IMR-90 (cell line): ENCODE data around the gene TSSC4. TPM values are rescaled to one million over a fixed set of nuclear protein-coding genes. Genes with fewer than 3 reads are reported as not detected.

ENCODE experiments used
- ATAC-seq: fragments of 200-7000 bp; cut with Tn5 transposase; 2 replicates; pipeline ENCODE4 v1.9.1; 2020; ENCODE audit warnings: low read depth, mild to moderate bottlenecking, moderate library complexity
- BruUV-seq: library from RNA; stranded (reverse); fragments of 400-500 nt; replicated peaks from 2 replicates; lab custom pipeline; 2021; lab: Mats Ljungman, UMichigan
- CTCF ChIA-PET: fragments of 300-600 bp; formaldehyde crosslinking; extraction: SDS; loops from one replicate; lab custom pipeline; 2021; ENCODE audit warnings: antibody characterized with exemption; lab: Yijun Ruan, JAX
- POLR2A ChIA-PET: fragments of 300-600 bp; sonication (Branson Sonifier 250); formaldehyde crosslinking; loops from one replicate; lab custom pipeline; 2022; ENCODE audit warnings: antibody characterized with exemption; ENCODE audit not compliant: unreplicated experiment; lab: Charles Lee
- DNase-seq: peaks from one replicate; pipeline ENCODE4 v3.0.0; 2013
- H2AFZ ChIP-seq: replicated peaks from 2 replicates; pipeline ENCODE3; 2013; ENCODE audit warnings: low read length, mild to moderate bottlenecking; ENCODE audit not compliant: poor library complexity
- H2AK5ac ChIP-seq: 2 replicates; pipeline ENCODE4 v1.6.1; 2013; ENCODE audit warnings: low read depth, low read length, inconsistent platforms
- H2AK9ac ChIP-seq: replicated peaks from 2 replicates; pipeline ENCODE3; 2013; ENCODE audit warnings: mild to moderate bottlenecking, low read depth, low read length, moderate library complexity; ENCODE audit not compliant: poor library complexity
- H2BK120ac ChIP-seq: 2 replicates; pipeline ENCODE4 v1.6.1; 2013; ENCODE audit warnings: low read depth, low read length, inconsistent platforms
- H2BK15ac ChIP-seq: 3 replicates; pipeline ENCODE4 v1.6.1; 2013; ENCODE audit warnings: low read depth, low read length, inconsistent platforms
- H2BK20ac ChIP-seq: 2 replicates; pipeline ENCODE4 v1.6.1; 2013; ENCODE audit warnings: low read depth, mild to moderate bottlenecking, inconsistent platforms, low read length, moderate library complexity
- H2BK5ac ChIP-seq: 2 replicates; pipeline ENCODE4 v1.6.1; 2013; ENCODE audit warnings: mild to moderate bottlenecking, low read depth, low read length, inconsistent platforms; ENCODE audit not compliant: poor library complexity, severe bottlenecking
- H3K14ac ChIP-seq: replicated peaks from 2 replicates; pipeline ENCODE4 v1.6.1; 2013; ENCODE audit warnings: low read depth, low read length, inconsistent platforms
- H3K18ac ChIP-seq: 2 replicates; pipeline ENCODE4 v1.6.1; 2013; ENCODE audit warnings: low read depth, low read length, control low read depth
- H3K23ac ChIP-seq: 2 replicates; pipeline ENCODE4 v1.6.1; 2013; ENCODE audit warnings: low read depth, low read length, inconsistent platforms
- H3K27ac ChIP-seq: 2 replicates; pipeline ENCODE4 v1.5.1; 2013; ENCODE audit warnings: mild to moderate bottlenecking, control low read depth, low read length; ENCODE audit not compliant: insufficient read depth
- H3K27me3 ChIP-seq: 2 replicates; pipeline ENCODE4 v1.6.1; 2013; ENCODE audit warnings: low read length; ENCODE audit not compliant: control insufficient read depth, insufficient read depth
- H3K36me3 ChIP-seq: 2 replicates; pipeline ENCODE4 v1.6.1; 2013; ENCODE audit warnings: low read length, mixed read lengths; ENCODE audit not compliant: control insufficient read depth, insufficient read depth
- H3K4ac ChIP-seq: 2 replicates; pipeline ENCODE4 v1.6.1; 2013; ENCODE audit warnings: low read depth, low read length, inconsistent platforms
- H3K4me1 ChIP-seq: 2 replicates; pipeline ENCODE4 v1.6.1; 2013; ENCODE audit warnings: low read length, mixed read lengths; ENCODE audit not compliant: control insufficient read depth, insufficient read depth
- H3K4me2 ChIP-seq: 2 replicates; pipeline ENCODE4 v1.6.1; 2013; ENCODE audit warnings: low read depth, mild to moderate bottlenecking, control low read depth, low read length, moderate library complexity
- H3K4me3 ChIP-seq: 2 replicates; pipeline ENCODE4 v1.5.1; 2013; ENCODE audit warnings: low read depth, mild to moderate bottlenecking, control low read depth, low read length, moderate library complexity; ENCODE audit not compliant: insufficient read depth
- H3K56ac ChIP-seq: 2 replicates; pipeline ENCODE4 v1.6.1; 2013; ENCODE audit warnings: low read length, inconsistent platforms; ENCODE audit not compliant: insufficient read depth; ENCODE audit errors: extremely low read depth
- H3K79me1 ChIP-seq, 2 experiments: 2 replicates each; pipeline ENCODE4 v1.6.1; 2013; ENCODE audit warnings: low read length in 2 of 2, inconsistent platforms in 1 of 2, low read depth in 1 of 2
- H3K9ac ChIP-seq: 2 replicates; pipeline ENCODE4 v1.6.1; 2013; ENCODE audit warnings: low read depth, low read length, control low read depth
- H3K9me1 ChIP-seq: 2 replicates; pipeline ENCODE4 v1.6.1; 2013; ENCODE audit warnings: low read length, inconsistent platforms; ENCODE audit not compliant: insufficient read depth
- H3K9me3 ChIP-seq: 2 replicates; pipeline ENCODE4 v1.6.1; 2013; ENCODE audit warnings: low read length; ENCODE audit not compliant: control insufficient read depth, insufficient read depth
- H4K20me1 ChIP-seq: 2 replicates; pipeline ENCODE4 v1.6.1; 2013; ENCODE audit warnings: low read length, inconsistent platforms; ENCODE audit not compliant: insufficient read depth
- H4K5ac ChIP-seq: 2 replicates; pipeline ENCODE4 v1.6.1; 2013; ENCODE audit warnings: mild to moderate bottlenecking, low read depth, low read length, control low read depth
- H4K8ac ChIP-seq, 2 experiments: 2 replicates each; pipeline ENCODE4 v1.6.1; 2013; ENCODE audit warnings: low read depth in 2 of 2, low read length in 2 of 2, control low read depth in 1 of 2, inconsistent platforms in 1 of 2
- H4K91ac ChIP-seq: 2 replicates; pipeline ENCODE4 v1.6.1; 2013; ENCODE audit warnings: low read depth, low read length, inconsistent platforms; ENCODE audit not compliant: insufficient read depth
- CEBPB ChIP-seq: IDR thresholded peaks from 2 replicates; pipeline ENCODE4 v1.6.1; 2012; ENCODE audit warnings: low read depth, low read length, improper control_type of control experiment
- CHD1 ChIP-seq: IDR thresholded peaks from 2 replicates; pipeline ENCODE4 v1.6.1; 2012; ENCODE audit warnings: low read depth, low read length, improper control_type of control experiment
- SMC3 ChIP-seq: fragments of 150-350 bp; IDR thresholded peaks from 2 replicates; pipeline ENCODE4 v1.6.1; 2016; ENCODE audit warnings: low read depth, mild to moderate bottlenecking, antibody characterized with exemption, low read length, moderate library complexity
- WGBS, 2 experiments: methylation state at CpG; one replicate each; pipeline versions ENCODE4 v1.1.5 to v1.1.7; 2013; ENCODE audit warnings: missing lambda C conversion rate in 2 of 2; ENCODE audit not compliant: insufficient read length in 1 of 2; ENCODE audit errors: extremely low coverage in 2 of 2; 5-methylcytosine and 5-hydroxymethylcytosine counted together
- dilution Hi-C: fragments of 300-500 bp; cut with HindIII; formaldehyde crosslinking; loops from one replicate; pipeline ENCODE4 v1.14.3; 2018; ENCODE audit warnings: low sequenced_read_pairs; ENCODE audit not compliant: unreplicated experiment
- in situ Hi-C: fragments of 300-500 bp; cut with MboI; formaldehyde crosslinking; loops from 3 replicates; pipeline ENCODE4 v1.14.3; 2019; ENCODE audit warnings: low sequenced_read_pairs, inconsistent platforms, mixed read lengths
- intact Hi-C: fragments of 100-400 bp; cut with micrococcal nuclease; formaldehyde crosslinking; loops from 2 replicates; pipeline ENCODE4 v1.10.0; 2022
- polyA plus RNA-seq, 3 experiments: library from polyadenylated mRNA; depleted of rRNA; stranded (reverse); fragments of >200 nt; gene quantifications; 2 replicates each; pipeline ENCODE4 v1.2.3, GENCODE V29; 2012; ENCODE audit warnings: low replicate concordance in 1 of 3
- total RNA-seq: library from RNA; depleted of rRNA; stranded (reverse); fragments of >200 nt; gene quantifications from 2 replicates; pipeline ENCODE4 v1.2.3, GENCODE V29; 2012

Gene TSSC4
- total and polyA plus RNA-seq, 2 of the 4 experiments (the other 2 are of a cell fraction): 34.9 to 40.0 TPM

GRCh38 chr11:2442589-2442988 lies 42.0 kb downstream of the TSSC4 start:
- H3K9me3 ChIP-seq: no peaks in the 10 kb centered on the region; the same call in 1 of the 2 replicates
- DNase-seq (no peak), ATAC-seq (no peak)
- no peak overlapping the region for H3K14ac ChIP-seq
- H2BK15ac ChIP-seq: no peak overlapping the region
- H3K4me1 ChIP-seq: no peaks in the 10 kb centered on the region
- CTCF ChIA-PET: no interaction called here
- intact Hi-C loops: no loop called here
- no peaks in the 10 kb centered on the region for H4K20me1 ChIP-seq
- H3K4ac ChIP-seq: no peak overlapping the region
- no peak overlapping the region for H3K4me2 ChIP-seq
- in situ Hi-C loops: no loop called here
- H2BK120ac ChIP-seq: no peak overlapping the region
- no peak overlapping the region for H3K23ac ChIP-seq
- H3K18ac ChIP-seq: no peak overlapping the region
- H3K27me3 ChIP-seq: peaks cover 37% of the 10 kb centered on the region
- no peak overlapping the region for H4K8ac ChIP-seq
- no peak overlapping the region for H3K4me3 ChIP-seq
- no peak overlapping the region for H4K91ac ChIP-seq
- no peak overlapping the region for H3K56ac ChIP-seq
- H2AK9ac ChIP-seq: no peak overlapping the region
- no peaks in the 10 kb centered on the region for H3K36me3 ChIP-seq
- H4K5ac ChIP-seq: no peak overlapping the region
- H2BK5ac ChIP-seq: no peak overlapping the region
- no peak overlapping the region for H2BK20ac ChIP-seq
- no peak overlapping the region for H2AK5ac ChIP-seq
- no CpG with 5 or more reads among the region's 2 CpGs for WGBS, 2 experiments
- dilution Hi-C loops: no loop called here
- H3K9me1 ChIP-seq: no peaks in the 10 kb centered on the region
- no peak overlapping the region for H2AFZ ChIP-seq
- H3K9ac ChIP-seq: no peak overlapping the region
- no peaks in the 10 kb centered on the region for H3K79me1 ChIP-seq
- POLR2A ChIA-PET: no interaction called here
- BruUV-seq: no TSS peak
- TF ChIP-seq CHD1 (no peak), CEBPB (no peak), SMC3 (no peak)
- no peak overlapping the region for H3K27ac ChIP-seq
